Nephron (organoid): ENCODE results near the gene YPEL5.
"Not testable (repeated sequence)": the region's sequence is repeated elsewhere in the genome, so short reads cannot be mapped to it uniquely, and the experiment has no call there.

Experiments
- H3K27ac Mint-ChIP-seq, 3 experiments: 2 replicates each; pipeline ENCODE4 v1.8.0; 2020; ENCODE audit warnings: mixed read lengths in 3 of 3, mild to moderate bottlenecking in 2 of 3, moderate library complexity in 1 of 3
- H3K27me3 Mint-ChIP-seq: 2 replicates; pipeline ENCODE4 v1.8.0; 2021; ENCODE audit warnings: low read depth, mild to moderate bottlenecking, moderate library complexity, mixed read lengths
- H3K36me3 Mint-ChIP-seq: 2 replicates; pipeline ENCODE4 v1.8.0; 2020; ENCODE audit warnings: low read depth, mixed read lengths
- H3K4me1 Mint-ChIP-seq: 2 replicates; pipeline ENCODE4 v1.8.0; 2020; ENCODE audit warnings: mixed read lengths
- H3K4me3 Mint-ChIP-seq, 3 experiments: 2 replicates each; pipeline ENCODE4 v1.8.0; 2020; ENCODE audit warnings: mild to moderate bottlenecking in 3 of 3, mixed read lengths in 3 of 3, moderate library complexity in 2 of 3
- H3K9me3 Mint-ChIP-seq: 2 replicates; pipeline ENCODE4 v1.8.0; 2020; ENCODE audit warnings: mixed read lengths
- TF ChIP-seq, protein P1 (sequence below), 3 experiments: fragments of 200-600 bp; sonication (generic); IDR thresholded peaks; one replicate each; pipeline ENCODE4 v1.5.0; 2021; ENCODE audit warnings: antibody characterized with exemption in 3 of 3; ENCODE audit not compliant: unreplicated experiment in 3 of 3

The YPEL5 gene

DNA sequence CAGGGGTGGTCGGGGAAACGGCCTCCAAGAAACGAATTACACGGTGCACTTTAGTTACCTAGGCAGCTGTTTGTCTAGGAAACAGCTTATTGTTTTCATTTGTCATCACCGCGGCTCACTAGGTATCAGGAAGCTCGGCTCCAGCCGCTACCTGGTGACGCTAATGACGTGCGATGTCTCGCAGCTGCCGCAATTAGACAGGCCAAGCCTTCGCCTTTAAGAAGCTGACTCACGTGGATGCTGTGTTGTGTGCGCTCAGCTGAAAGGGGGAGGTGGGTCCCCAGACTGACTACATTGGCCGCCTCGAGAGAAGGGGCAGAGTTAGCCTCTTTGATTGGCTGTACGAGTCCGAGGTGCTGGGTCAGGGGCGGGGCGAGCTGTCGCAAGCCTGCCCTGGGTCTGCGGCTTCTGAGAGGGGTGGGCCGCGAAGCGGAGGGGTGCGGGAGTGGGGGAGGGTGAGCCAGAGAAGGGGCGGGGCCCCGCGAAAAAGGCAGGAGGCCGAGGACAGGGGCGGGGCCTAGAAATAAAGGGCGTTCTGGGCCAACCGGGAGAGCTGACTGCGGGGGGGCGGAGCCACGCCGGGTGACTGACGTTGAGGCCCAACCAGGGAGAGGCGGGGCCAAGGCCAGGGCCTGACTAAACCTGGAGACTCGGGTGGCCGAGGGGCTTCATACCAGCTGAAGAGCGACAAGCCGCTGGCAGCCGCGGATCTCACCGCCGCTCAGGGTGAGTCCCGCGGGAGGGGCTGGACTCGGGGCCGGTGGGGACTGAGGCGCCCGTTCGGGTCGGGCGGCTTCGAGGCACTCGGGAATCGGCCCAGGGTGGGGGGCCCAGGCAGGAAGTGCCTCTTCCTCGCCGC, at the start of gene YPEL5:
YPEL5 (plus strand) TSS at position 671 of the 859 bp plus-strand sequence. CDS start 9,645 bp downstream, outside the sequence.
- Mint-ChIP-seq H3K9me3 (no peaks in the 10 kb centered on the region), H3K27me3 (peaks cover 3% of the 10 kb centered on the region), H3K27ac (peak within 1 kb of the TSS; percentile 68 to 96 (median 91)), H3K4me1 (peaks cover 40% of the 10 kb centered on the region), H3K36me3 (peaks cover 13% of the 10 kb centered on the region), H3K4me3 (peak within 1 kb of the TSS; percentile 83 to 92 (median 91))
- TF ChIP-seq, protein P1, sequence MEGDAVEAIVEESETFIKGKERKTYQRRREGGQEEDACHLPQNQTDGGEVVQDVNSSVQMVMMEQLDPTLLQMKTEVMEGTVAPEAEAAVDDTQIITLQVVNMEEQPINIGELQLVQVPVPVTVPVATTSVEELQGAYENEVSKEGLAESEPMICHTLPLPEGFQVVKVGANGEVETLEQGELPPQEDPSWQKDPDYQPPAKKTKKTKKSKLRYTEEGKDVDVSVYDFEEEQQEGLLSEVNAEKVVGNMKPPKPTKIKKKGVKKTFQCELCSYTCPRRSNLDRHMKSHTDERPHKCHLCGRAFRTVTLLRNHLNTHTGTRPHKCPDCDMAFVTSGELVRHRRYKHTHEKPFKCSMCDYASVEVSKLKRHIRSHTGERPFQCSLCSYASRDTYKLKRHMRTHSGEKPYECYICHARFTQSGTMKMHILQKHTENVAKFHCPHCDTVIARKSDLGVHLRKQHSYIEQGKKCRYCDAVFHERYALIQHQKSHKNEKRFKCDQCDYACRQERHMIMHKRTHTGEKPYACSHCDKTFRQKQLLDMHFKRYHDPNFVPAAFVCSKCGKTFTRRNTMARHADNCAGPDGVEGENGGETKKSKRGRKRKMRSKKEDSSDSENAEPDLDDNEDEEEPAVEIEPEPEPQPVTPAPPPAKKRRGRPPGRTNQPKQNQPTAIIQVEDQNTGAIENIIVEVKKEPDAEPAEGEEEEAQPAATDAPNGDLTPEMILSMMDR (IDR thresholded peaks at IDR 0.05; ENCODE audit: unreplicated experiment in 3 of 3) = no peak

DNA sequence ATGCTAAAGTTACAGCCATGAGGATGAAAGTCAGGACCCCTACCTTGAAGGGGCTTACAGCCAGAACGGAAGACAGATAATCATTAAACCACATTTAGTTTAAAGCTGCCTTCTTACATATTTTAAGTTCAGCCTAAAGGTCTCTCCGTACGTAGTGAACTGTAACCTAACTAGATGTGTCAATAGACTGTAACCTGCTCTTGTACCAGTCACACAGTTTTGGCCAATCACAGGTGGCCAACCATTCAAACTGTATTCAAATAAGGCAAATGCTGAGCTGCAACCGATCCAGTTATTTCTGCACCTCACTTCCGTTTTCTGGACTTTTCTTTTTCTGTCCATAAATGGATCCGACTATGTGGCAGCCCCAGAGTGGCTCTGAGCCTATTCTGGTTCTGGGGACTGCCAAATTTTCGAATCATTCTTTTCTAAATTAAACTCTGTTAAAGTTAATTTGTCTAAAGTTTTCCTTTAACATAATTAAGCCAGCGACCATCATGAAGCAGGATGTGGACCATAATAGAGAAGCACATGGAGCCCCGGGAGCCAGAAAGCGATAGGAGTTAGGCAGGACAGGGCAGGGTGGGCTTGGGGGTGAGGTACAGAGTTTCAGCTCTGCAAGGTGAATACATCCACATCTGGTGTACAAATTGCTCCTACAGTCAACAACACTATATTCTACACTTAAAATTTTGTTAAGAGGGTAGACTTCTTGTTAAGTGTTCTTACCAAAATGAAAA, 48.4 kb upstream of the YPEL5 start:
- Mint-ChIP-seq H3K36me3 (no peaks in the 10 kb centered on the region), H3K4me1 (no peaks in the 10 kb centered on the region), H3K9me3 (peaks cover 2% of the 10 kb centered on the region), H3K27ac (peak overlapping the region in 1 of 3 experiments; percentile 79), H3K27me3 (peaks cover 20% of the 10 kb centered on the region), H3K4me3 (no peak overlapping the region)
- TF ChIP-seq, protein P1 (IDR thresholded peaks at IDR 0.05; ENCODE audit: unreplicated experiment in 3 of 3) = no peak

- H3K9me3 Mint-ChIP-seq, H3K27ac Mint-ChIP-seq, H3K4me1 Mint-ChIP-seq, H3K4me3 Mint-ChIP-seq, H3K36me3 Mint-ChIP-seq: not testable (repeated sequence)
- peaks cover 20% of the 10 kb centered on the region for H3K27me3 Mint-ChIP-seq
These were observed 47.4 kb upstream of the YPEL5 start for GRCh38 chr2:30099366-30099765.

DNA sequence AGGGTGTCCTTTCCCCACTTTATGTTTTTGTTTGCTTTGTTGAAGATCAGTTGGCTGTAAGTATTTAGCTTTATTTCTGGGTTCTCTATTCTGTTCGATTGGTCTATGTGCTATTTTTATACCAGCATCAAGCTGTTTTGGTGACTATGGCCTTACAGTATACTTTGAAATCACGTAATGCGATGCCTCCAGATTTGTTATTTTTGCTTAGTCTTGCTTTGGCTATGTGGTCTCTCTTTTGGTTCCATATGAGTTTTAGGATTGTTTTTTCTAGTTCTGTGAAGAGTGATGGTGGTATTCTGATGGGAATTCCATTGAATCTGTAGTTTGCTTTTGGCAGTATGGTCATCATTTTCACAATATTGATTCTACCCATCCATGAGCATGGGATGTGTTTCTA, 46.1 kb upstream of the YPEL5 start:
- not testable (repeated sequence) for H3K27ac Mint-ChIP-seq, H3K36me3 Mint-ChIP-seq

GRCh38 chr2:30104307-30104706, 42.5 kb upstream of the YPEL5 start:
- no peak overlapping the region for H3K27ac Mint-ChIP-seq
- peaks cover 2% of the 10 kb centered on the region for H3K9me3 Mint-ChIP-seq
- no peaks in the 10 kb centered on the region for H3K4me1 Mint-ChIP-seq
- no peak overlapping the region for H3K4me3 Mint-ChIP-seq
- TF ChIP-seq, protein P1 (IDR thresholded peaks at IDR 0.05; ENCODE audit: unreplicated experiment in 3 of 3) = no peak
- peaks cover 8% of the 10 kb centered on the region for H3K27me3 Mint-ChIP-seq
- no peaks in the 10 kb centered on the region for H3K36me3 Mint-ChIP-seq

More for the DNA sequence above, 46.1 kb upstream of the YPEL5 start:
- H3K4me1 Mint-ChIP-seq, H3K4me3 Mint-ChIP-seq, H3K9me3 Mint-ChIP-seq: not testable (repeated sequence)
- peaks cover 20% of the 10 kb centered on the region for H3K27me3 Mint-ChIP-seq

GRCh38 chr2:30105556-30105955, 41.3 kb upstream of the YPEL5 start:
- Mint-ChIP-seq H3K27me3 (peaks cover 6% of the 10 kb centered on the region), H3K27ac (no peak overlapping the region), H3K36me3 (no peaks in the 10 kb centered on the region), H3K4me1 (no peaks in the 10 kb centered on the region), H3K9me3 (peaks cover 2% of the 10 kb centered on the region), H3K4me3 (no peak overlapping the region)
- TF ChIP-seq, protein P1 (IDR thresholded peaks at IDR 0.05; ENCODE audit: unreplicated experiment in 3 of 3) = no peak
